Uterus (tissue), 2 donors: ENCODE measurements around the gene MACIR.

Experiments
- POLR2A ChIP-seq, 2 donors: fragments of 450-650 bp; IDR thresholded peaks; one replicate each; pipeline ENCODE4 v1.6.1; 2016; ENCODE audit warnings: antibody characterized with exemption in 2 of 2, mild to moderate bottlenecking in 1 of 2, moderate library complexity in 1 of 2
- TF ChIP-seq, protein P1 (sequence below), 4 experiments: fragments of 200-600 bp in 2 of 4; fragments of 450-650 bp in 2 of 4; sonication (generic) in 2 of 4; IDR thresholded peaks; one replicate each; pipeline ENCODE4 v1.5.1; 2016 to 2019; ENCODE audit warnings: antibody characterized with exemption in 4 of 4, mild to moderate bottlenecking in 2 of 4, moderate library complexity in 1 of 4

DNA sequence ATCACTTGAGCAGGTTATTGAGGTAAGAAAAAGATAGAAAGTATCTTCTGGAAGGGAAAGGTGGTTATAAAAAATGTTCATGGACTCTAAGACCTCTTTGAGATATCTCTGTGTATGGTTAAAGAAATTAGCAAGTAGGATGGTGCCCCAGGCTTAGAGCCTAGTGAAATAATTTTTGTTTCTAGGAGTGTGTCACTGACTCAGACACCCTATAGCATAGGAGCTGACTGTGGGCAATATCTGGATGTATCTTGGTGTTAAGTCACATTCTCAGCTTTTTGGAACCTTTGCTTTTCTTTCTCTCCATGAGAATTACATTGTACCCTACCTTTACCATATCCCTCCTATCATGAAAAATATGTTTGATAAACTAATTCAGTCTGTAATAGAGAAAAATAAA is 12.0 kb downstream of the MACIR start:
- no peak for TF ChIP-seq POLR2A (IDR thresholded peaks at IDR 0.05)
- TF ChIP-seq, protein P1, sequence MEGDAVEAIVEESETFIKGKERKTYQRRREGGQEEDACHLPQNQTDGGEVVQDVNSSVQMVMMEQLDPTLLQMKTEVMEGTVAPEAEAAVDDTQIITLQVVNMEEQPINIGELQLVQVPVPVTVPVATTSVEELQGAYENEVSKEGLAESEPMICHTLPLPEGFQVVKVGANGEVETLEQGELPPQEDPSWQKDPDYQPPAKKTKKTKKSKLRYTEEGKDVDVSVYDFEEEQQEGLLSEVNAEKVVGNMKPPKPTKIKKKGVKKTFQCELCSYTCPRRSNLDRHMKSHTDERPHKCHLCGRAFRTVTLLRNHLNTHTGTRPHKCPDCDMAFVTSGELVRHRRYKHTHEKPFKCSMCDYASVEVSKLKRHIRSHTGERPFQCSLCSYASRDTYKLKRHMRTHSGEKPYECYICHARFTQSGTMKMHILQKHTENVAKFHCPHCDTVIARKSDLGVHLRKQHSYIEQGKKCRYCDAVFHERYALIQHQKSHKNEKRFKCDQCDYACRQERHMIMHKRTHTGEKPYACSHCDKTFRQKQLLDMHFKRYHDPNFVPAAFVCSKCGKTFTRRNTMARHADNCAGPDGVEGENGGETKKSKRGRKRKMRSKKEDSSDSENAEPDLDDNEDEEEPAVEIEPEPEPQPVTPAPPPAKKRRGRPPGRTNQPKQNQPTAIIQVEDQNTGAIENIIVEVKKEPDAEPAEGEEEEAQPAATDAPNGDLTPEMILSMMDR (IDR thresholded peaks at IDR 0.05) = no peak
